NCI-H526 (cell line): ENCODE data around the gene STAT3.
"Not testable (repeated sequence)": the region's sequence is repeated elsewhere in the genome, so short reads cannot be mapped to it uniquely, and the experiment has no call there.

Experiments used
- DNase-seq, 2 experiments: peaks; one replicate each; lab custom pipeline; 2025; lab: John Stamatoyannopoulos, UW

Gene STAT3

GRCh38 chr17:42388381-42389134 lies at the start of gene STAT3:
Gene STAT3 (minus strand): TSS chr17:42388442. CDS start chr17:42348516, 39,926 bp downstream.
- DNase-seq = peak; percentile 99 to 100

- no peak for DNase-seq
Measured at GRCh38 chr17:42436391-42436790, 48.1 kb upstream of the STAT3 start.

- no peak for DNase-seq
Measured at GRCh38 chr17:42431758-42432161, 43.5 kb upstream of the STAT3 start.

- no peak for DNase-seq
Measured at GRCh38 chr17:42429726-42430447, 41.6 kb upstream of the STAT3 start.

- peak; percentile 31 to 55 for DNase-seq
Measured at GRCh38 chr17:42428141-42428944, 40.1 kb upstream of the STAT3 start.

GRCh38 chr17:42424991-42425610 lies 36.9 kb upstream of the STAT3 start:
- DNase-seq = no peak

GRCh38 chr17:42423766-42424165 lies 35.5 kb upstream of the STAT3 start:
- DNase-seq = no peak

GRCh38 chr17:42422958-42423712 lies 34.9 kb upstream of the STAT3 start, which contains the start of gene CAVIN1:
Gene CAVIN1 (minus strand): TSS chr17:42423256. CDS start chr17:42423097, 159 bp downstream.
- DNase-seq = peak in 1 of 2 experiments; percentile 50

GRCh38 chr17:42422412-42422957 lies 34.2 kb upstream of the STAT3 start:
- DNase-seq = peak in 1 of 2 experiments; percentile 50

- no peak for DNase-seq
Measured at GRCh38 chr17:42421507-42422338, 33.5 kb upstream of the STAT3 start.

- no peak for DNase-seq
Measured at GRCh38 chr17:42421136-42421506, 32.9 kb upstream of the STAT3 start.

- not testable (repeated sequence) for DNase-seq
Measured at GRCh38 chr17:42417981-42418380, 29.7 kb upstream of the STAT3 start.

GRCh38 chr17:42414704-42415409 lies 26.6 kb upstream of the STAT3 start:
- DNase-seq = no peak

- DNase-seq = no peak
Measured at GRCh38 chr17:42413464-42414040, 25.3 kb upstream of the STAT3 start.

GRCh38 chr17:42411905-42412679 lies 23.9 kb upstream of the STAT3 start:
- DNase-seq = no peak

GRCh38 chr17:42411361-42411760 lies 23.1 kb upstream of the STAT3 start:
- DNase-seq = no peak

GRCh38 chr17:42410319-42410685 lies 22.1 kb upstream of the STAT3 start:
- DNase-seq = no peak
